OCI-LY1 (cell line): ENCODE data around the gene AGMO.

Experiments used
- H2AFZ ChIP-seq: fragments of 200-600 bp; sonication (generic), shearing (Covaris generic); 2 replicates; pipeline ENCODE4 v1.6.0; 2014; ENCODE audit warnings: antibody characterized with exemption, mild to moderate bottlenecking, low read length
- H3F3A ChIP-seq: fragments of 200-600 bp; sonication (generic), shearing (Covaris generic); 2 replicates; pipeline ENCODE4 v1.6.0; 2014; ENCODE audit warnings: mild to moderate bottlenecking, antibody characterized with exemption, low read length, moderate library complexity; ENCODE audit not compliant: insufficient read depth
- H3K27ac ChIP-seq: fragments of 200-600 bp; sonication (generic); 2 replicates; pipeline ENCODE4 v1.5.1; 2014; ENCODE audit warnings: low read length, mixed run types, mild to moderate bottlenecking, low read depth; ENCODE audit not compliant: poor library complexity, severe bottlenecking
- H3K27me3 ChIP-seq: fragments of 200-600 bp; sonication (generic); 2 replicates; pipeline ENCODE4 v1.6.0; 2014; ENCODE audit warnings: antibody characterized with exemption, mild to moderate bottlenecking, low read length, moderate library complexity; ENCODE audit not compliant: insufficient read depth
- H3K36me3 ChIP-seq: fragments of 200-600 bp; sonication (generic); 2 replicates; pipeline ENCODE4 v1.6.1; 2014; ENCODE audit warnings: mild to moderate bottlenecking, antibody characterized with exemption, low read length, moderate library complexity, mixed read lengths; ENCODE audit not compliant: insufficient read depth
- H3K4me1 ChIP-seq: fragments of 200-600 bp; sonication (generic); 2 replicates; pipeline ENCODE4 v1.5.1; 2014; ENCODE audit warnings: mild to moderate bottlenecking, low read length, moderate library complexity; ENCODE audit not compliant: insufficient read depth, severe bottlenecking
- H3K4me2 ChIP-seq: fragments of 200-600 bp; sonication (generic), shearing (Covaris generic); 2 replicates; pipeline ENCODE4 v1.6.1; 2014; ENCODE audit warnings: low read length
- H3K4me3 ChIP-seq: fragments of 200-600 bp; sonication (generic); 2 replicates; pipeline ENCODE4 v1.5.1; 2014; ENCODE audit warnings: low read length, low read depth, mild to moderate bottlenecking, mixed read lengths; ENCODE audit not compliant: poor library complexity, severe bottlenecking
- H3K79me2 ChIP-seq: fragments of 200-600 bp; shearing (Covaris generic); 2 replicates; pipeline ENCODE4 v1.6.1; 2016; ENCODE audit warnings: mixed run types, low read length, mixed read lengths; ENCODE audit not compliant: insufficient read depth
- H3K9ac ChIP-seq: fragments of 200-600 bp; sonication (generic), shearing (Covaris generic); 2 replicates; pipeline ENCODE4 v1.6.1; 2014; ENCODE audit warnings: mild to moderate bottlenecking, low read length, mixed read lengths
- H3K9me2 ChIP-seq: fragments of 200-600 bp; sonication (generic), shearing (Covaris generic); 2 replicates; pipeline ENCODE4 v1.6.1; 2014; ENCODE audit warnings: low read depth, mild to moderate bottlenecking, low read length, mixed read lengths
- H3K9me3 ChIP-seq: fragments of 200-600 bp; shearing (Covaris generic); 2 replicates; pipeline ENCODE4 v1.6.1; 2014; ENCODE audit warnings: low read length, mixed read lengths
- H4K20me1 ChIP-seq: fragments of 200-600 bp; sonication (generic), shearing (Covaris generic); 2 replicates; pipeline ENCODE4 v1.6.0; 2016; ENCODE audit warnings: mild to moderate bottlenecking, low read length; ENCODE audit not compliant: insufficient read depth
- CTCF ChIP-seq: fragments of 200-600 bp; sonication (generic), shearing (Covaris generic); IDR thresholded peaks from 2 replicates; pipeline ENCODE4 v1.5.1; 2017; ENCODE audit warnings: mild to moderate bottlenecking, antibody characterized with exemption, low read length, moderate library complexity, mixed read lengths
- EZH2 ChIP-seq: fragments of 200-600 bp; sonication (generic), shearing (Covaris generic); IDR thresholded peaks from 2 replicates; pipeline ENCODE4 v1.8.0; 2017; ENCODE audit warnings: borderline replicate concordance, mixed run types, mild to moderate bottlenecking, antibody characterized with exemption, low read length, moderate library complexity, mixed read lengths

Gene AGMO

GRCh38 chr7:15213093-15213492 lies 348.7 kb downstream of the AGMO start:
- Histone ChIP-seq H3K9me3 (no peaks in the 10 kb centered on the region), H3K4me3 (no peak overlapping the region), H3K27ac (no peak overlapping the region), H3K4me1 (no peaks in the 10 kb centered on the region), H3K27me3 (no peaks in the 10 kb centered on the region), H3K79me2 (no peaks in the 10 kb centered on the region), H3K4me2 (no peak overlapping the region), H3F3A (no peaks in the 10 kb centered on the region), H3K36me3 (no peaks in the 10 kb centered on the region), H2AFZ (no peak overlapping the region), H3K9ac (no peak overlapping the region), H4K20me1 (no peaks in the 10 kb centered on the region), H3K9me2 (no peaks in the 10 kb centered on the region)
- TF ChIP-seq EZH2 (no peak), CTCF (no peak)

GRCh38 chr7:15209429-15209828 lies 352.4 kb downstream of the AGMO start:
- H2AFZ ChIP-seq, result no peak overlapping the region
- no peaks in the 10 kb centered on the region for H3K9me2 ChIP-seq
- no peak overlapping the region for H3K27ac ChIP-seq
- H3K79me2 ChIP-seq, result no peaks in the 10 kb centered on the region
- H3K36me3 ChIP-seq, result no peaks in the 10 kb centered on the region
- TF ChIP-seq EZH2 (no peak), CTCF (no peak)
- no peaks in the 10 kb centered on the region for H3F3A ChIP-seq
- no peak overlapping the region for H3K4me3 ChIP-seq
- no peaks in the 10 kb centered on the region for H3K27me3 ChIP-seq
- no peaks in the 10 kb centered on the region for H4K20me1 ChIP-seq
- H3K9ac ChIP-seq, result no peak overlapping the region
- no peaks in the 10 kb centered on the region for H3K4me1 ChIP-seq
- H3K9me3 ChIP-seq, result no peaks in the 10 kb centered on the region
- no peak overlapping the region for H3K4me2 ChIP-seq

GRCh38 chr7:15204421-15204820 lies 357.4 kb downstream of the AGMO start:
- Histone ChIP-seq H3K4me1 (no peaks in the 10 kb centered on the region), H2AFZ (no peak overlapping the region), H3K27ac (no peak overlapping the region), H4K20me1 (no peaks in the 10 kb centered on the region), H3K9ac (no peak overlapping the region), H3K4me3 (no peak overlapping the region), H3F3A (no peaks in the 10 kb centered on the region), H3K9me2 (no peaks in the 10 kb centered on the region), H3K79me2 (no peaks in the 10 kb centered on the region), H3K9me3 (no peaks in the 10 kb centered on the region), H3K27me3 (no peaks in the 10 kb centered on the region), H3K36me3 (no peaks in the 10 kb centered on the region), H3K4me2 (no peak overlapping the region)
- TF ChIP-seq EZH2 (no peak), CTCF (no peak)
